Naive thymus-derived CD4-positive, alpha-beta T cell (primary cell): ENCODE measurements around the gene DNAJC5. TPM values are rescaled to one million over a fixed set of nuclear protein-coding genes. Genes with fewer than 3 reads are reported as not detected.

ENCODE experiments used
- ATAC-seq: fragments of 150-1000 bp; cut with Tn5 transposase; 2 replicates; pipeline ENCODE4 v1.10.0; 2021; ENCODE audit warnings: mild to moderate bottlenecking, moderate library complexity
- CTCF ChIA-PET: fragments of 350-600 bp; sonication (Branson Sonifier 250); formaldehyde crosslinking; loops from one replicate; lab custom pipeline; 2021; ENCODE audit warnings: antibody characterized with exemption; lab: Charles Lee
- POLR2A ChIA-PET: fragments of 350-600 bp; sonication (Branson Sonifier 250); formaldehyde crosslinking; loops from one replicate; lab custom pipeline; 2021; ENCODE audit warnings: antibody characterized with exemption, inconsistent platforms; lab: Charles Lee
- DNase-seq, 9 donors: peaks; one replicate each; pipeline versions ENCODE4 v3.0.0 to v3.0.0-alpha.2; 2020 to 2022; ENCODE audit warnings: mixed read lengths in 1 of 9
- H3K27ac ChIP-seq: one replicate; pipeline ENCODE4 v1.7.0; 2013; ENCODE audit warnings: mild to moderate bottlenecking, low read depth, low read length, moderate library complexity
- H3K27me3 ChIP-seq, 2 donors: one replicate each; pipeline ENCODE4 v1.7.0; 2013; ENCODE audit warnings: low read length in 2 of 2, mild to moderate bottlenecking in 2 of 2, moderate library complexity in 2 of 2; ENCODE audit not compliant: control insufficient read depth in 2 of 2, insufficient read depth in 2 of 2
- H3K36me3 ChIP-seq, 3 experiments: 1 replicate in 2 of 3; 2 replicates in 1 of 3; pipeline ENCODE4 v1.7.0; 2013; ENCODE audit warnings: low read length in 3 of 3, mild to moderate bottlenecking in 3 of 3, moderate library complexity in 1 of 3; ENCODE audit not compliant: insufficient read depth in 3 of 3, control insufficient read depth in 2 of 3
- H3K4me1 ChIP-seq, 2 donors: one replicate each; pipeline ENCODE4 v1.7.0; 2013; ENCODE audit warnings: low read length in 2 of 2, mild to moderate bottlenecking in 2 of 2, moderate library complexity in 1 of 2; ENCODE audit not compliant: control insufficient read depth in 2 of 2, insufficient read depth in 2 of 2
- H3K4me3 ChIP-seq: 2 replicates; pipeline ENCODE4 v1.7.0; 2013; ENCODE audit warnings: mild to moderate bottlenecking, low read length
- H3K9me3 ChIP-seq, 3 experiments: 1 replicate in 2 of 3; 2 replicates in 1 of 3; pipeline ENCODE4 v1.7.0; 2013; ENCODE audit warnings: low read length in 3 of 3; ENCODE audit not compliant: control insufficient read depth in 2 of 3
- H3K27ac Mint-ChIP-seq, 9 donors: one replicate each; pipeline ENCODE4 v1.8.0; 2020 to 2022; ENCODE audit warnings: mixed read lengths in 9 of 9, mild to moderate bottlenecking in 8 of 9, moderate library complexity in 5 of 9, inconsistent platforms in 2 of 9
- H3K27me3 Mint-ChIP-seq, 5 donors: one replicate each; pipeline ENCODE4 v1.8.0; 2021 to 2022; ENCODE audit warnings: mixed read lengths in 5 of 5, mild to moderate bottlenecking in 1 of 5
- H3K36me3 Mint-ChIP-seq, 5 donors: one replicate each; pipeline ENCODE4 v1.8.0; 2020 to 2022; ENCODE audit warnings: mixed read lengths in 5 of 5, mild to moderate bottlenecking in 3 of 5, inconsistent platforms in 1 of 5
- H3K4me1 Mint-ChIP-seq, 7 donors: one replicate each; pipeline ENCODE4 v1.8.0; 2020 to 2022; ENCODE audit warnings: mixed read lengths in 7 of 7, mild to moderate bottlenecking in 3 of 7, inconsistent platforms in 1 of 7
- H3K4me3 Mint-ChIP-seq, 10 donors: one replicate each; pipeline ENCODE4 v1.8.0; 2020 to 2022; ENCODE audit warnings: mild to moderate bottlenecking in 10 of 10, mixed read lengths in 10 of 10, moderate library complexity in 6 of 10, inconsistent platforms in 2 of 10
- H3K9me3 Mint-ChIP-seq, 11 donors: one replicate each; pipeline ENCODE4 v1.8.0; 2020 to 2022; ENCODE audit warnings: mixed read lengths in 11 of 11, mild to moderate bottlenecking in 4 of 11, inconsistent platforms in 1 of 11, moderate library complexity in 1 of 11
- intact Hi-C, 2 donors: fragments of 100-400 bp; cut with micrococcal nuclease; formaldehyde crosslinking; loops; one replicate each; pipeline ENCODE4 v1.15.1; 2023
- polyA plus RNA-seq, 2 donors: library from polyadenylated mRNA; unstranded; fragments of 300-500 nt; fragmentation: Illumina TruSeq; gene quantifications; one replicate each; pipeline ENCODE4 v1.2.3, GENCODE V29; 2021
- total RNA-seq, 6 experiments: library from RNA in 5 of 6; stranded (reverse) in 5 of 6; gene quantifications; 1 replicate in 5 of 6; 2 replicates in 1 of 6; pipeline ENCODE4 v1.2.3 and lab custom pipeline; 2021 to 2026

The DNAJC5 gene
- total and polyA plus RNA-seq, 7 experiments from 2014 or later, result 7.5 to 56.8 (median 45.4) TPM

GRCh38 chr20:63942969-63943807, 48.3 kb downstream of the DNAJC5 start:
- peaks cover 0 to 62% (median 13%) of the 10 kb centered on the region in 3 experiments for H3K36me3 ChIP-seq
- Mint-ChIP-seq H3K36me3 (peaks cover 0 to 12% (median 0%) of the 10 kb centered on the region in 5 donors), H3K27me3 (no peaks in the 10 kb centered on the region), H3K4me3 (no peak overlapping the region), H3K9me3 (no peaks in the 10 kb centered on the region), H3K4me1 (peaks cover 15 to 47% (median 31%) of the 10 kb centered on the region in 7 donors), H3K27ac (peak overlapping the region in 3 of 9 donors; percentile 51 to 90 (median 69))
- ATAC-seq, result no peak
- no peak overlapping the region for H3K4me3 ChIP-seq
- intact Hi-C loops, result no loop called here
- no peaks in the 10 kb centered on the region for H3K27me3 ChIP-seq
- POLR2A ChIA-PET, result interaction anchor here (0.6 to 2.1 kb wide), 4 partner anchors 12 to 85 kb away, joined by 3 to 9 read pairs (median 6); partner anchors contain the start of gene UCKL1
- CTCF ChIA-PET, result interaction anchor here (0.6 kb wide), 1 partner anchor 135 kb away, joined by 3 read pairs; no protein-coding TSS in a partner anchor
- peak in 2 of 9 donors; percentile 6 to 8 for DNase-seq
- H3K27ac ChIP-seq, result peak overlapping the region; percentile 66
- peaks cover 19 to 28% of the 10 kb centered on the region in 2 donors for H3K4me1 ChIP-seq
- H3K9me3 ChIP-seq, result no peaks in the 10 kb centered on the region

GRCh38 chr20:63943808-63944077, 48.8 kb downstream of the DNAJC5 start:
- Histone ChIP-seq H3K36me3 (peaks cover 0 to 61% (median 13%) of the 10 kb centered on the region in 3 experiments), H3K4me1 (peaks cover 24 to 34% of the 10 kb centered on the region in 2 donors), H3K4me3 (no peak overlapping the region), H3K27ac (no peak overlapping the region), H3K27me3 (no peaks in the 10 kb centered on the region), H3K9me3 (no peaks in the 10 kb centered on the region)
- ChIA-PET POLR2A (interaction anchor here (0.6 to 2.1 kb wide), 3 partner anchors 11 to 48 kb away, joined by 5 to 9 read pairs (median 6); partner anchors contain the start of gene UCKL1), CTCF (no interaction called here)
- Mint-ChIP-seq H3K27me3 (no peaks in the 10 kb centered on the region), H3K9me3 (no peaks in the 10 kb centered on the region), H3K36me3 (peaks cover 0 to 14% (median 0%) of the 10 kb centered on the region in 5 donors), H3K4me3 (no peak overlapping the region), H3K27ac (no peak overlapping the region), H3K4me1 (peaks cover 21 to 52% (median 37%) of the 10 kb centered on the region in 7 donors)
- DNase-seq (no peak), ATAC-seq (no peak)
- intact Hi-C loops, result no loop called here

GRCh38 chr20:63944078-63944941, 49.4 kb downstream of the DNAJC5 start:
- CTCF ChIA-PET, result no interaction called here
- Mint-ChIP-seq H3K27ac (no peak overlapping the region), H3K36me3 (peaks cover 0 to 14% (median 0%) of the 10 kb centered on the region in 5 donors), H3K9me3 (no peaks in the 10 kb centered on the region), H3K4me1 (peaks cover 27 to 58% (median 42%) of the 10 kb centered on the region in 7 donors), H3K4me3 (no peak overlapping the region), H3K27me3 (no peaks in the 10 kb centered on the region)
- H3K4me1 ChIP-seq, result peaks cover 30 to 39% of the 10 kb centered on the region in 2 donors
- H3K27me3 ChIP-seq, result no peaks in the 10 kb centered on the region
- POLR2A ChIA-PET, result interaction anchor here (0.8 kb wide), 1 partner anchor 47 kb away, joined by 3 read pairs; no protein-coding TSS in a partner anchor
- DNase-seq (peak in 1 of 9 donors; percentile 7), ATAC-seq (no peak)
- H3K27ac ChIP-seq, result no peak overlapping the region
- peaks cover 0 to 57% (median 13%) of the 10 kb centered on the region in 3 experiments for H3K36me3 ChIP-seq
- H3K9me3 ChIP-seq, result no peaks in the 10 kb centered on the region
- intact Hi-C loops, result no loop called here
- H3K4me3 ChIP-seq, result no peak overlapping the region

- peak overlapping the region in 3 of 9 donors; percentile 24 to 63 (median 62) for H3K27ac Mint-ChIP-seq
- Histone ChIP-seq H3K4me1 (peaks cover 30 to 44% of the 10 kb centered on the region in 2 donors), H3K36me3 (peaks cover 0 to 51% (median 13%) of the 10 kb centered on the region in 3 experiments), H3K27ac (no peak overlapping the region), H3K9me3 (no peaks in the 10 kb centered on the region), H3K27me3 (no peaks in the 10 kb centered on the region), H3K4me3 (no peak overlapping the region)
- ChIA-PET CTCF (interaction anchor here (0.5 kb wide), 1 partner anchor 8 kb away, joined by 3 read pairs; no protein-coding TSS in a partner anchor), POLR2A (interaction anchor here (0.8 kb wide), 1 partner anchor 48 kb away, joined by 3 read pairs; no protein-coding TSS in a partner anchor)
- ATAC-seq, result no peak
- H3K4me1 Mint-ChIP-seq, result peaks cover 29 to 61% (median 47%) of the 10 kb centered on the region in 7 donors
- H3K4me3 Mint-ChIP-seq, result peak overlapping the region in 2 of 10 donors; percentile 8 to 64
- DNase-seq, result peak in 1 of 9 donors; percentile 6
- H3K27me3 Mint-ChIP-seq, result no peaks in the 10 kb centered on the region
- no peaks in the 10 kb centered on the region for H3K9me3 Mint-ChIP-seq
- peaks cover 0 to 14% (median 0%) of the 10 kb centered on the region in 5 donors for H3K36me3 Mint-ChIP-seq
- intact Hi-C loops, result no loop called here
Measured at GRCh38 chr20:63945031-63945658, 50.2 kb downstream of the DNAJC5 start.

- Mint-ChIP-seq H3K4me3 (peak overlapping the region in 3 of 10 donors; percentile 64 to 92 (median 71)), H3K27ac (peak overlapping the region in 8 of 9 donors; percentile 4 to 96 (median 76)), H3K9me3 (no peaks in the 10 kb centered on the region), H3K36me3 (peaks cover 0 to 14% (median 0%) of the 10 kb centered on the region in 5 donors), H3K27me3 (no peaks in the 10 kb centered on the region), H3K4me1 (peaks cover 29 to 58% (median 47%) of the 10 kb centered on the region in 7 donors)
- H3K4me1 ChIP-seq, result peaks cover 30 to 41% of the 10 kb centered on the region in 2 donors
- H3K27me3 ChIP-seq, result no peaks in the 10 kb centered on the region
- ChIA-PET CTCF (interaction anchor here (0.5 to 0.7 kb wide), 2 partner anchors 9 to 81 kb away, joined by 3 read pairs; partner anchors contain the start of gene TPD52L2), POLR2A (interaction anchor here (0.8 kb wide), 1 partner anchor 94 kb away, joined by 3 read pairs; no protein-coding TSS in a partner anchor)
- H3K4me3 ChIP-seq, result no peak overlapping the region
- intact Hi-C loops, result no loop called here
- H3K36me3 ChIP-seq, result peaks cover 0 to 40% (median 11%) of the 10 kb centered on the region in 3 experiments
- DNase-seq (peak in 1 of 9 donors; percentile 8), ATAC-seq (no peak)
- H3K27ac ChIP-seq, result no peak overlapping the region
- H3K9me3 ChIP-seq, result no peaks in the 10 kb centered on the region
Measured at GRCh38 chr20:63945921-63946920, 51.3 kb downstream of the DNAJC5 start.
